ENCODE results near the gene THAP10.

- no peak for TF ChIP-seq BRF2 (IDR thresholded peaks at IDR 0.05; ENCODE audit: borderline replicate concordance, insufficient read depth, insufficient read length)
- no peak for TF ChIP-seq NFYB (IDR thresholded peaks at IDR 0.05; ENCODE audit: extremely low read depth, insufficient read length)
- TF ChIP-seq SMAD4 (CRISPR knock-in tag; conservative IDR thresholded peaks at IDR 0.05), result no peak
- no peak for TF ChIP-seq ZNF274 (IDR thresholded peaks at IDR 0.05; ENCODE audit: borderline replicate concordance, low read depth, low read length)
Measured at GRCh38 chr15:70835841-70836240, 56.4 kb downstream of the THAP10 start.

All from K562 (cell line).